ENCODE data around the gene SNN.

DNA sequence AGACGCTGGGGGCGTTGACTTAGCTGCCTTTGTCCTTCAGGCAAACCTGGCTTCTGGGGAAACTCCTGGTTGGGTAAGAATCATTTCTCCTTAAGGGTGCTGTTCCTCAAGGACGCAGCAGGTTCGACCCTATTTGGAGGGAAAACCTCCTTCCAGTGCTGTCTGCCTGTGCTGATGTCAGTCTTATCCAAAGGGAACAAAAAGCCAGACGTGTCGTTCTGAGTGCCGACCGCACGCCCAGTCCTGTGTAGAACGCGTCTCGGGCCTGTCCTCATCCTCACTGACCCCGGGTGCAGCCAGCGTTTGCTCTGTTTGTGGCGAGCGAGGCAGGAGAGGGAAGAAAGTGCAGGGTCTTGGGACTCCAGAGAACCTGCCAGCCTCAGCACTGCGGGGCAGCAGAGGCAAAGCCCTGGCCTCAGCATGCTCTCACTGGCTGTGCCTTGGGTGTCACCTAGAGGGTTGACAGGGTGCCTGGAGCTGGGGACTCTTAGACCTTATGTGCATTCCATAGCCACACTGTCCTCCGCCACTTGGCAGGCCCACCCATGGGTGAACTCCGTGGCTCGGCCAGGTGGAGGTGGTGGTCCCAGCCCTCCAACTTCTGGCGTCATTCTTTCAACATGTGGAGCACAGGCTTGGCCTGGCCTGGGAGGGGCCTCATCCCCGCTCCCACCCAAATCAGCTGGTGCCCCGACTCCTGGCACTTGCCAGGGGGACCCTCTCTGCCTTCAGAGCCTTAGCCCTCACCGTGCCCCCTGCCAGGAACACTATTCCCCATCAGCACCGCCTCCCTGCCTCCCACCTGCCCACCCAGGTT lies 6.0 kb downstream of the SNN start:
- TF ChIP-seq, protein P1, sequence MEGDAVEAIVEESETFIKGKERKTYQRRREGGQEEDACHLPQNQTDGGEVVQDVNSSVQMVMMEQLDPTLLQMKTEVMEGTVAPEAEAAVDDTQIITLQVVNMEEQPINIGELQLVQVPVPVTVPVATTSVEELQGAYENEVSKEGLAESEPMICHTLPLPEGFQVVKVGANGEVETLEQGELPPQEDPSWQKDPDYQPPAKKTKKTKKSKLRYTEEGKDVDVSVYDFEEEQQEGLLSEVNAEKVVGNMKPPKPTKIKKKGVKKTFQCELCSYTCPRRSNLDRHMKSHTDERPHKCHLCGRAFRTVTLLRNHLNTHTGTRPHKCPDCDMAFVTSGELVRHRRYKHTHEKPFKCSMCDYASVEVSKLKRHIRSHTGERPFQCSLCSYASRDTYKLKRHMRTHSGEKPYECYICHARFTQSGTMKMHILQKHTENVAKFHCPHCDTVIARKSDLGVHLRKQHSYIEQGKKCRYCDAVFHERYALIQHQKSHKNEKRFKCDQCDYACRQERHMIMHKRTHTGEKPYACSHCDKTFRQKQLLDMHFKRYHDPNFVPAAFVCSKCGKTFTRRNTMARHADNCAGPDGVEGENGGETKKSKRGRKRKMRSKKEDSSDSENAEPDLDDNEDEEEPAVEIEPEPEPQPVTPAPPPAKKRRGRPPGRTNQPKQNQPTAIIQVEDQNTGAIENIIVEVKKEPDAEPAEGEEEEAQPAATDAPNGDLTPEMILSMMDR (IDR thresholded peaks at IDR 0.05): no peak
- TF ChIP-seq POLR2A (IDR thresholded peaks at IDR 0.05): no peak

Measured in uterus (tissue), 2 donors.